T-helper 17 cell (primary cell): ENCODE measurements around the gene AFAP1. TPM values are rescaled to one million over a fixed set of nuclear protein-coding genes. Genes with fewer than 3 reads are reported as not detected.

Experiments
- ATAC-seq: fragments of 150-1000 bp; cut with Tn5 transposase; 2 replicates; pipeline ENCODE4 v1.10.0; 2021; ENCODE audit warnings: mild to moderate bottlenecking, moderate library complexity
- DNase-seq, 3 donors: peaks; one replicate each; pipeline versions ENCODE4 v3.0.0 to v3.0.0-alpha.2; 2020 to 2021
- H3K9me3 ChIP-seq: one replicate; pipeline ENCODE4 v1.7.0; 2013; ENCODE audit warnings: low read length, mild to moderate bottlenecking; ENCODE audit not compliant: control insufficient read depth, poor library complexity, severe bottlenecking
- H3K27ac Mint-ChIP-seq: one replicate; pipeline ENCODE4 v1.8.0; 2022; ENCODE audit warnings: mild to moderate bottlenecking, moderate library complexity, mixed read lengths
- H3K27me3 Mint-ChIP-seq: one replicate; pipeline ENCODE4 v1.8.0; 2022; ENCODE audit warnings: mixed read lengths
- H3K36me3 Mint-ChIP-seq: one replicate; pipeline ENCODE4 v1.8.0; 2022; ENCODE audit warnings: low read depth, mixed read lengths
- H3K4me1 Mint-ChIP-seq: one replicate; pipeline ENCODE4 v1.8.0; 2022; ENCODE audit warnings: mild to moderate bottlenecking, mixed read lengths
- H3K4me3 Mint-ChIP-seq: one replicate; pipeline ENCODE4 v1.8.0; 2022; ENCODE audit warnings: mild to moderate bottlenecking, moderate library complexity, mixed read lengths
- total RNA-seq, 4 donors: library from RNA in 2 of 4; stranded (reverse) in 2 of 4; gene quantifications; one replicate each; pipeline ENCODE4 v1.2.3 and lab custom pipeline; 2022 to 2026

Gene AFAP1
- total RNA-seq, 2 donors from 2014 or later, result 17.6 to 26.7 TPM

GRCh38 chr4:7741946-7742806 lies 197.5 kb downstream of the AFAP1 start:
- Mint-ChIP-seq H3K4me3 (no peak overlapping the region), H3K27me3 (no peaks in the 10 kb centered on the region), H3K4me1 (peaks cover 5% of the 10 kb centered on the region), H3K27ac (no peak overlapping the region), H3K36me3 (peaks cover 6% of the 10 kb centered on the region)
- no peak for DNase-seq
- no peak for ATAC-seq
- no peaks in the 10 kb centered on the region for H3K9me3 ChIP-seq

- no peaks in the 10 kb centered on the region for H3K9me3 ChIP-seq
- Mint-ChIP-seq H3K36me3 (peaks cover 3% of the 10 kb centered on the region), H3K27ac (no peak overlapping the region), H3K27me3 (no peaks in the 10 kb centered on the region), H3K4me3 (no peak overlapping the region), H3K4me1 (peaks cover 2% of the 10 kb centered on the region)
- DNase-seq (no peak), ATAC-seq (no peak)
These were observed 198.7 kb downstream of the AFAP1 start for GRCh38 chr4:7740866-7741525.

GRCh38 chr4:7739918-7740865 lies 199.5 kb downstream of the AFAP1 start:
- ATAC-seq (no peak), DNase-seq (no peak)
- Mint-ChIP-seq H3K4me3 (no peak overlapping the region), H3K27ac (no peak overlapping the region), H3K4me1 (peaks cover 2% of the 10 kb centered on the region), H3K36me3 (peaks cover 3% of the 10 kb centered on the region), H3K27me3 (no peaks in the 10 kb centered on the region)
- no peaks in the 10 kb centered on the region for H3K9me3 ChIP-seq

GRCh38 chr4:7739077-7739917 lies 200.4 kb downstream of the AFAP1 start:
- H3K9me3 ChIP-seq, result no peaks in the 10 kb centered on the region
- Mint-ChIP-seq H3K36me3 (peaks cover 3% of the 10 kb centered on the region), H3K4me3 (no peak overlapping the region), H3K27me3 (no peaks in the 10 kb centered on the region), H3K27ac (no peak overlapping the region), H3K4me1 (peaks cover 2% of the 10 kb centered on the region)
- DNase-seq, result no peak
- ATAC-seq, result no peak

GRCh38 chr4:7738458-7739076 lies 201.1 kb downstream of the AFAP1 start:
- no peaks in the 10 kb centered on the region for H3K27me3 Mint-ChIP-seq
- no peak overlapping the region for H3K4me3 Mint-ChIP-seq
- no peaks in the 10 kb centered on the region for H3K9me3 ChIP-seq
- no peaks in the 10 kb centered on the region for H3K4me1 Mint-ChIP-seq
- no peak for DNase-seq
- no peaks in the 10 kb centered on the region for H3K36me3 Mint-ChIP-seq
- H3K27ac Mint-ChIP-seq, result no peak overlapping the region
- ATAC-seq, result no peak

- ATAC-seq (no peak), DNase-seq (no peak)
- H3K4me1 Mint-ChIP-seq, result no peaks in the 10 kb centered on the region
- no peaks in the 10 kb centered on the region for H3K36me3 Mint-ChIP-seq
- no peak overlapping the region for H3K4me3 Mint-ChIP-seq
- H3K27me3 Mint-ChIP-seq, result no peaks in the 10 kb centered on the region
- no peak overlapping the region for H3K27ac Mint-ChIP-seq
- no peaks in the 10 kb centered on the region for H3K9me3 ChIP-seq
These were observed 201.8 kb downstream of the AFAP1 start for GRCh38 chr4:7737752-7738457.

- Mint-ChIP-seq H3K4me3 (no peak overlapping the region), H3K27ac (no peak overlapping the region), H3K36me3 (no peaks in the 10 kb centered on the region), H3K4me1 (peaks cover 2% of the 10 kb centered on the region), H3K27me3 (no peaks in the 10 kb centered on the region)
- DNase-seq (no peak), ATAC-seq (no peak)
- no peaks in the 10 kb centered on the region for H3K9me3 ChIP-seq
These were observed 202.4 kb downstream of the AFAP1 start for GRCh38 chr4:7737268-7737645.

- H3K27ac Mint-ChIP-seq, result no peak overlapping the region
- no peak for DNase-seq
These were observed 203.0 kb downstream of the AFAP1 start for GRCh38 chr4:7736436-7737267.

GRCh38 chr4:7735961-7736360 lies 203.7 kb downstream of the AFAP1 start:
- ATAC-seq (no peak), DNase-seq (no peak)
- Mint-ChIP-seq H3K4me1 (peaks cover 2% of the 10 kb centered on the region), H3K4me3 (no peak overlapping the region), H3K36me3 (no peaks in the 10 kb centered on the region), H3K27me3 (no peaks in the 10 kb centered on the region), H3K27ac (no peak overlapping the region)
- no peaks in the 10 kb centered on the region for H3K9me3 ChIP-seq

More at GRCh38 chr4:7736436-7737267, 203.0 kb downstream of the AFAP1 start:
- no peak for ATAC-seq
- H3K9me3 ChIP-seq, result no peaks in the 10 kb centered on the region
- Mint-ChIP-seq H3K4me1 (peaks cover 2% of the 10 kb centered on the region), H3K4me3 (no peak overlapping the region), H3K36me3 (no peaks in the 10 kb centered on the region), H3K27me3 (no peaks in the 10 kb centered on the region)

GRCh38 chr4:7735395-7735794 lies 204.3 kb downstream of the AFAP1 start:
- H3K4me3 Mint-ChIP-seq, result no peak overlapping the region
- no peak overlapping the region for H3K27ac Mint-ChIP-seq
- no peaks in the 10 kb centered on the region for H3K27me3 Mint-ChIP-seq

GRCh38 chr4:7734651-7735260 lies 204.9 kb downstream of the AFAP1 start:
- no peaks in the 10 kb centered on the region for H3K9me3 ChIP-seq
- DNase-seq (no peak), ATAC-seq (no peak)
- Mint-ChIP-seq H3K27me3 (no peaks in the 10 kb centered on the region), H3K4me3 (no peak overlapping the region), H3K36me3 (no peaks in the 10 kb centered on the region), H3K4me1 (peaks cover 4% of the 10 kb centered on the region), H3K27ac (no peak overlapping the region)

More at GRCh38 chr4:7735395-7735794, 204.3 kb downstream of the AFAP1 start:
- H3K36me3 Mint-ChIP-seq, result no peaks in the 10 kb centered on the region
- peaks cover 4% of the 10 kb centered on the region for H3K4me1 Mint-ChIP-seq
- no peak for ATAC-seq
- no peaks in the 10 kb centered on the region for H3K9me3 ChIP-seq
- no peak for DNase-seq
